ENCODE results near the gene MBD6. TPM values are rescaled to one million over a fixed set of nuclear protein-coding genes. Genes with fewer than 3 reads are reported as not detected.

Gene MBD6
- total and polyA plus RNA-seq, 2 of the 8 experiments (the other 6 are each of a cell fraction or from before 2014, with no cell fraction given) = 3.9 to 32.3 TPM

- FAIRE-seq (no peak), DNase-seq (ENCODE audit: low read depth in 1 of 2, low spot score in 2 of 2) (no peak)
- H3K23me2 ChIP-seq (ENCODE audit: low read depth, low read length) = no peaks in the 10 kb centered on the region
- H4K5ac ChIP-seq (ENCODE audit: insufficient read length, low read depth, low read length) = no peak overlapping the region
- TF ChIP-seq MAFK (IDR thresholded peaks at IDR 0.05; ENCODE audit: low read depth, low read length) (no peak), SUZ12 (IDR thresholded peaks at IDR 0.05; ENCODE audit: low read length) (no peak), RXRA (IDR thresholded peaks at IDR 0.05; ENCODE audit: insufficient read depth, low read depth, low read length) (no peak), GABPA (IDR thresholded peaks at IDR 0.05; ENCODE audit: borderline replicate concordance, insufficient read depth, low read length) (no peak), SRF (IDR thresholded peaks at IDR 0.05; ENCODE audit: low read depth, low read length) (no peak), POLR2A (IDR thresholded peaks at IDR 0.05; ENCODE audit: control extremely low read depth in 1 of 2, low read depth in 2 of 2, low read length in 2 of 2) (no peak), NANOG (IDR thresholded peaks at IDR 0.05; ENCODE audit: insufficient read depth, low read depth, low read length, poor library complexity, severe bottlenecking) (no peak), CHD1 (IDR thresholded peaks at IDR 0.05; ENCODE audit: low read depth, low read length) (no peak), HDAC2 (IDR thresholded peaks at IDR 0.05; ENCODE audit: borderline replicate concordance in 1 of 2, low read depth in 2 of 2, low read length in 2 of 2) (no peak), KDM1A (IDR thresholded peaks at IDR 0.05; ENCODE audit: borderline replicate concordance, low read length) (no peak), BCL11A (IDR thresholded peaks at IDR 0.05; ENCODE audit: low read depth in 2 of 2, low read length in 2 of 2) (no peak), ZNF274 (IDR thresholded peaks at IDR 0.05; ENCODE audit: borderline replicate concordance, extremely low read depth, low read length) (no peak)
- H3K23ac ChIP-seq (ENCODE audit: insufficient read length) = no peak overlapping the region
- H2BK120ac ChIP-seq (replicated peaks; ENCODE audit: low read depth, low read length) = no peak overlapping the region
- H4K8ac ChIP-seq (ENCODE audit: extremely low read depth, insufficient read depth, low read length) = no peak overlapping the region
- no peak overlapping the region for H2BK5ac ChIP-seq (ENCODE audit: low read depth, low read length)
- peaks cover 0 to 7% of the 10 kb centered on the region in 2 experiments for H4K20me1 ChIP-seq (replicated peaks in 1 of 2; ENCODE audit: control insufficient read depth in 1 of 2, insufficient read depth in 2 of 2, low read length in 2 of 2)
- H2BK12ac ChIP-seq (ENCODE audit: low read depth, low read length) = no peak overlapping the region
- no peak overlapping the region for H2BK20ac ChIP-seq (ENCODE audit: low read length)
- no peak overlapping the region for H3K4me3 ChIP-seq (ENCODE audit: extremely low read depth in 1 of 4, insufficient read depth in 2 of 4, low read depth in 3 of 4, low read length in 4 of 4)
- no peak overlapping the region for H3K56ac ChIP-seq (replicated peaks; ENCODE audit: insufficient read length, low read depth, low read length)
- no peak overlapping the region for H2AFZ ChIP-seq (ENCODE audit: low read length)
- no peak overlapping the region for H2AK5ac ChIP-seq (ENCODE audit: low read depth, low read length)
- H4K91ac ChIP-seq (replicated peaks; ENCODE audit: insufficient read length, low read length) = no peak overlapping the region
- H3K9ac ChIP-seq (replicated peaks in 1 of 4; ENCODE audit: extremely low read depth in 1 of 4, low read depth in 3 of 4, low read length in 3 of 4) = no peak overlapping the region
- H3K36me3 ChIP-seq (ENCODE audit: control insufficient read depth in 2 of 4, insufficient read depth in 4 of 4, low read length in 3 of 4) = peaks cover 24 to 72% (median 53%) of the 10 kb centered on the region in 4 experiments
- no peak overlapping the region for H3K27ac ChIP-seq (ENCODE audit: low read depth, low read length)
- no peak overlapping the region for H3K14ac ChIP-seq (ENCODE audit: insufficient read length)
- H3K4me1 ChIP-seq (replicated peaks in 1 of 4; ENCODE audit: control insufficient read depth in 3 of 4, insufficient read depth in 4 of 4, low read length in 3 of 4) = no peaks in the 10 kb centered on the region
- ChIA-PET CTCF (ENCODE audit: partially characterized antibody) (interaction anchor here (0.6 to 5.0 kb wide), 11 partner anchors 8 to 157 kb away, joined by 3 to 29 read pairs (median 5); partner anchors contain the start of genes ARHGEF25 and B4GALNT1), POLR2A (ENCODE audit: partially characterized antibody) (interaction anchor here (0.6 to 1.7 kb wide), 13 partner anchors 11 to 275 kb away, joined by 3 to 4 read pairs (median 3); partner anchors contain the start of gene DDIT3)
- no peak overlapping the region for H3K4ac ChIP-seq (replicated peaks; ENCODE audit: insufficient read length, low read depth, low read length)
- no peaks in the 10 kb centered on the region for H3K27me3 ChIP-seq (replicated peaks in 1 of 4; ENCODE audit: control insufficient read depth in 3 of 4, extremely low read depth in 1 of 4, insufficient read depth in 3 of 4, low read length in 3 of 4)
- H3K4me2 ChIP-seq (ENCODE audit: insufficient read depth in 1 of 2, low read depth in 2 of 2, low read length in 2 of 2) = no peak overlapping the region
- H3K79me2 ChIP-seq (ENCODE audit: control insufficient read depth in 1 of 2, insufficient read depth in 2 of 2, low read length in 2 of 2) = no peaks in the 10 kb centered on the region
- H2BK15ac ChIP-seq (ENCODE audit: low read length) = no peak overlapping the region
- no peaks in the 10 kb centered on the region for H3K9me3 ChIP-seq (ENCODE audit: insufficient read depth in 2 of 2, low read depth in 1 of 2, low read length in 1 of 2)
- H3K18ac ChIP-seq (ENCODE audit: extremely low read depth, low read length) = no peak overlapping the region
- H3K79me1 ChIP-seq (ENCODE audit: low read depth, low read length) = no peaks in the 10 kb centered on the region
- WGBS, 2 experiments (ENCODE audit: extremely low coverage in 1 of 2, insufficient coverage in 1 of 2, insufficient read length in 1 of 2, insufficient replicate concordance in 2 of 2, low coverage in 1 of 2, low lambda C conversion rate in 2 of 2, missing lambda C conversion rate in 1 of 2) = 95% methylated on average over 12 of the region's 12 CpGs; no CpG with 5 or more reads in 1 of the 2 experiments
These were observed 53.4 kb downstream of the MBD6 start for GRCh38 chr12:57575771-57576612.

All from H1 (cell line).